Stimulated activated CD8-positive, alpha-beta memory T cell treated with anti-CD3 and anti-CD28 coated beads, Interleukin-2, amount 100 ng/mL, for 1 hour (primary cell): ENCODE measurements around the gene TMOD4.
A peak's percentile ranks its signal among the peaks of the same experiment; 100 is the strongest.

Experiments
- DNase-seq, 2 donors: peaks; one replicate each; pipeline ENCODE4 v3.0.0-alpha.2; 2020; ENCODE audit warnings: low read depth in 2 of 2

TMOD4 gene

GRCh38 chr1:151142411-151143056 lies 33.2 kb downstream of the TMOD4 start:
- no peak for DNase-seq

- no peak for DNase-seq
Measured at GRCh38 chr1:151137789-151138188, 38.0 kb downstream of the TMOD4 start.

- no peak for DNase-seq
Measured at GRCh38 chr1:151135433-151136385, 40.1 kb downstream of the TMOD4 start.

- DNase-seq, result no peak
Measured at GRCh38 chr1:151134991-151135390, 40.8 kb downstream of the TMOD4 start.

GRCh38 chr1:151134396-151134795 lies 41.4 kb downstream of the TMOD4 start:
- no peak for DNase-seq

- DNase-seq, result no peak
Measured at GRCh38 chr1:151133018-151133806, 42.6 kb downstream of the TMOD4 start.

- no peak for DNase-seq
Measured at GRCh38 chr1:151132335-151133017, 43.3 kb downstream of the TMOD4 start.

GRCh38 chr1:151131701-151132334 lies 44.0 kb downstream of the TMOD4 start:
- no peak for DNase-seq

- peak; percentile 49 to 61 for DNase-seq
Measured at GRCh38 chr1:151130987-151131586, 44.7 kb downstream of the TMOD4 start.

GRCh38 chr1:151128800-151129199 lies 47.0 kb downstream of the TMOD4 start:
- DNase-seq, result no peak

- no peak for DNase-seq
Measured at GRCh38 chr1:151124763-151125403, 50.9 kb downstream of the TMOD4 start.
